Activated CD8-positive, alpha-beta memory T cell treated with anti-CD3 and anti-CD28 coated beads for 48 hours (primary cell): Measurements from ENCODE around the gene CFHR4.
"Not testable (repeated sequence)": the region's sequence is repeated elsewhere in the genome, so short reads cannot be mapped to it uniquely, and the experiment has no call there.

Experiments
- DNase-seq, 3 experiments: peaks; one replicate each; pipeline ENCODE4 v3.0.0-alpha.2; 2020; ENCODE audit warnings: low read depth in 2 of 3, low spot score in 2 of 3

CFHR4 gene

GRCh38 chr1:196933531-196934189 is 45.8 kb downstream of the CFHR4 start:
- no peak for DNase-seq

- not testable (repeated sequence) for DNase-seq
These were observed 53.6 kb downstream of the CFHR4 start for GRCh38 chr1:196941474-196941873.

GRCh38 chr1:196943568-196943967 is 55.7 kb downstream of the CFHR4 start, which contains the start of gene CFHR2:
CFHR2 (plus strand) TSS chr1:196943738; CDS start chr1:196943881, 143 bp downstream.
- DNase-seq = not testable (repeated sequence)

- DNase-seq = no peak
These were observed 64.0 kb downstream of the CFHR4 start for GRCh38 chr1:196951711-196952394.

- DNase-seq = no peak
These were observed 66.9 kb downstream of the CFHR4 start for GRCh38 chr1:196954778-196955177.

- DNase-seq = no peak
These were observed 68.1 kb downstream of the CFHR4 start for GRCh38 chr1:196955926-196956325.

GRCh38 chr1:196960854-196961253 is 73.0 kb downstream of the CFHR4 start:
- no peak for DNase-seq
